ENCODE measurements around the gene PTGFRN. TPM values are rescaled to one million over a fixed set of nuclear protein-coding genes. Genes with fewer than 3 reads are reported as not detected.

Gene PTGFRN
- total and polyA plus RNA-seq, 2 of the 13 experiments (the other 11 are each of a cell fraction or from before 2014, with no cell fraction given): 3.3 to 11.3 TPM

DNA sequence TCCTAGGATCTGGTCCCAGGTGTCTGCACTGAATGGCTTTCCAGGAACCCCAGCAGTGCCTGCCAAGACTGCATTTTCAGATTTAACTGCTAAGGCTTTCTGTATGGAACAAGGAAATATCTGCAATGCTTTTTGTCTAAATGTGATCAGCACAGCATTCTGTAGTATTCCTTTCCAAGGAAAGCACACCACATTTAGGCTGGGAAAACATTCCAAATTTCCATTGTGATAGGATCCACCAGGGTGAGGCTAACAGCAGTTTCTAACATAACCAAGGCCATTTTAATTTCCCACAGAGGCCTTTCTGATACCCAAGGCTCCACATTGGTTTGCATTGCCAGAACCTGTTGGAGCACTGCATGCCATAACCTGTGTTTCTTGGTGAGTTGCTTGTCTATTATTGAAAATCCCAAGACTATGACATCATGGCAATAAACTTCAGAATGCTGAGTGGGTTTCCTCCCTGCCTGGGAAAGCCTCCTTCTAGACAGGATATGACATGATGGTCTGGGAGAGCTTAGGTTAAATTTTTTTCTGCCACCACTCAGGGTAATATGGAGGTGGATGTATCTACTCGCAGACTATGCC, 23.3 kb upstream of the PTGFRN start:
- no peaks in the 10 kb centered on the region for H3K36me3 ChIP-seq (replicated peaks in 1 of 2; ENCODE audit: control insufficient read depth in 1 of 2, insufficient read depth in 2 of 2, low read length in 2 of 2)
- H3K27ac ChIP-seq (ENCODE audit: extremely low read length, insufficient read depth, low read length): no peak overlapping the region
- 50% methylated on average over 1 of the region's 1 CpG for WGBS (ENCODE audit: low lambda C conversion rate)
- H4K20me1 ChIP-seq (ENCODE audit: insufficient read depth, low read length): no peaks in the 10 kb centered on the region
- no peak overlapping the region for H3K9ac ChIP-seq (ENCODE audit: insufficient read depth, low read depth, low read length)
- ChIA-PET CTCF (ENCODE audit: low intra/inter-chr PET ratio, low total read pairs) (no interaction called here), POLR2A (no interaction called here)
- peaks cover 0 to 5% of the 10 kb centered on the region in 2 experiments; a peak in 2 of 5 replicates for H3K27me3 ChIP-seq (ENCODE audit: control insufficient read depth in 1 of 2, insufficient read depth in 2 of 2, low read length in 2 of 2)
- no peaks in the 10 kb centered on the region for H3K4me1 ChIP-seq (ENCODE audit: insufficient read depth, low read length)
- no peak for FAIRE-seq
- TF ChIP-seq ATF7 (IDR thresholded peaks at IDR 0.05): peak; percentile 62; the same call in 1 of the 2 replicates
- TF ChIP-seq ATF7 (CRISPR knock-in tag; IDR thresholded peaks at IDR 0.05): no peak
- TF ChIP-seq SIN3B (IDR thresholded peaks at IDR 0.05; ENCODE audit: low read length): no peak
- intact Hi-C loops (cut with micrococcal nuclease; ENCODE audit: unreplicated experiment): no loop called here
- DNase-seq (ENCODE audit: low spot score): no peak
- H2AFZ ChIP-seq (ENCODE audit: low read length): no peak overlapping the region
- no peaks in the 10 kb centered on the region for H3K9me3 ChIP-seq (ENCODE audit: low read length)
- H3K4me3 ChIP-seq (replicated peaks in 1 of 3; ENCODE audit: insufficient read depth in 1 of 3, low read depth in 2 of 3, low read length in 3 of 3): no peak overlapping the region
- ATAC-seq: no peak
- H3K4me2 ChIP-seq (ENCODE audit: low read depth, low read length): no peak overlapping the region
- no peaks in the 10 kb centered on the region for H3K79me2 ChIP-seq (ENCODE audit: insufficient read depth, low read length)
- in situ Hi-C loops (cut with HindIII; ENCODE audit: extremely low pct_ligation_motif_present, low pct_unique_long_range_greater_than_20kb): no loop called here
- BruUV-seq (replicated peaks): no TSS peak

GRCh38 chr1:116887212-116887611, 22.5 kb upstream of the PTGFRN start:
- no peaks in the 10 kb centered on the region for H3K9me3 ChIP-seq (ENCODE audit: low read length)
- H2AFZ ChIP-seq (ENCODE audit: low read length): no peak overlapping the region
- H3K4me1 ChIP-seq (ENCODE audit: insufficient read depth, low read length): no peaks in the 10 kb centered on the region
- H3K27me3 ChIP-seq (ENCODE audit: control insufficient read depth in 1 of 2, insufficient read depth in 2 of 2, low read length in 2 of 2): no peaks in the 10 kb centered on the region; a peak in 1 of 5 replicates
- H3K4me2 ChIP-seq (ENCODE audit: low read depth, low read length): no peak overlapping the region
- DNase-seq (ENCODE audit: low spot score) (no peak), ATAC-seq (no peak), FAIRE-seq (no peak)
- TF ChIP-seq ZNF563 (CRISPR knock-in tag; IDR thresholded peaks at IDR 0.05) (no peak), ZNF136 (CRISPR knock-in tag; IDR thresholded peaks at IDR 0.05; ENCODE audit: low read depth) (no peak), ZNF766 (CRISPR knock-in tag; IDR thresholded peaks at IDR 0.05; ENCODE audit: borderline replicate concordance) (no peak), MED8 (CRISPR knock-in tag; IDR thresholded peaks at IDR 0.05; ENCODE audit: insufficient replicate concordance) (no peak), BORCS8-MEF2B (CRISPR knock-in tag; IDR thresholded peaks at IDR 0.05) (no peak), ZNF703 (CRISPR knock-in tag; IDR thresholded peaks at IDR 0.05; ENCODE audit: borderline replicate concordance) (no peak), ZNF530 (CRISPR knock-in tag; IDR thresholded peaks at IDR 0.05; ENCODE audit: low read depth) (no peak), EED (CRISPR knock-in tag; IDR thresholded peaks at IDR 0.05) (no peak), BRCA1 (CRISPR knock-in tag; IDR thresholded peaks at IDR 0.05) (no peak), CCDC6 (CRISPR knock-in tag; IDR thresholded peaks at IDR 0.05) (no peak), BCL6 (CRISPR knock-in tag; IDR thresholded peaks at IDR 0.05) (no peak), HOXA9 (CRISPR knock-in tag; IDR thresholded peaks at IDR 0.05; ENCODE audit: borderline replicate concordance) (no peak)
- TF ChIP-seq, protein P1, sequence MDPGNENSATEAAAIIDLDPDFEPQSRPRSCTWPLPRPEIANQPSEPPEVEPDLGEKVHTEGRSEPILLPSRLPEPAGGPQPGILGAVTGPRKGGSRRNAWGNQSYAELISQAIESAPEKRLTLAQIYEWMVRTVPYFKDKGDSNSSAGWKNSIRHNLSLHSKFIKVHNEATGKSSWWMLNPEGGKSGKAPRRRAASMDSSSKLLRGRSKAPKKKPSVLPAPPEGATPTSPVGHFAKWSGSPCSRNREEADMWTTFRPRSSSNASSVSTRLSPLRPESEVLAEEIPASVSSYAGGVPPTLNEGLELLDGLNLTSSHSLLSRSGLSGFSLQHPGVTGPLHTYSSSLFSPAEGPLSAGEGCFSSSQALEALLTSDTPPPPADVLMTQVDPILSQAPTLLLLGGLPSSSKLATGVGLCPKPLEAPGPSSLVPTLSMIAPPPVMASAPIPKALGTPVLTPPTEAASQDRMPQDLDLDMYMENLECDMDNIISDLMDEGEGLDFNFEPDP (CRISPR knock-in tag; conservative IDR thresholded peaks at IDR 0.05): no peak
- TF ChIP-seq, protein P2, sequence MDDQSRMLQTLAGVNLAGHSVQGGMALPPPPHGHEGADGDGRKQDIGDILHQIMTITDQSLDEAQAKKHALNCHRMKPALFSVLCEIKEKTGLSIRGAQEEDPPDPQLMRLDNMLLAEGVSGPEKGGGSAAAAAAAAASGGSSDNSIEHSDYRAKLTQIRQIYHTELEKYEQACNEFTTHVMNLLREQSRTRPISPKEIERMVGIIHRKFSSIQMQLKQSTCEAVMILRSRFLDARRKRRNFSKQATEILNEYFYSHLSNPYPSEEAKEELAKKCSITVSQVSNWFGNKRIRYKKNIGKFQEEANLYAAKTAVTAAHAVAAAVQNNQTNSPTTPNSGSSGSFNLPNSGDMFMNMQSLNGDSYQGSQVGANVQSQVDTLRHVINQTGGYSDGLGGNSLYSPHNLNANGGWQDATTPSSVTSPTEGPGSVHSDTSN (CRISPR knock-in tag; IDR thresholded peaks at IDR 0.05; ENCODE audit: borderline replicate concordance): no peak
- TF ChIP-seq, protein P3, sequence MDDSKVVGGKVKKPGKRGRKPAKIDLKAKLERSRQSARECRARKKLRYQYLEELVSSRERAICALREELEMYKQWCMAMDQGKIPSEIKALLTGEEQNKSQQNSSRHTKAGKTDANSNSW (CRISPR knock-in tag; IDR thresholded peaks at IDR 0.05; ENCODE audit: borderline replicate concordance): no peak
- intact Hi-C loops (cut with micrococcal nuclease; ENCODE audit: unreplicated experiment): no loop called here
- H3K9ac ChIP-seq (ENCODE audit: insufficient read depth, low read depth, low read length): no peak overlapping the region
- CTCF ChIA-PET (ENCODE audit: low intra/inter-chr PET ratio, low total read pairs): no interaction called here
- POLR2A ChIA-PET: no interaction called here
- in situ Hi-C loops (cut with HindIII; ENCODE audit: extremely low pct_ligation_motif_present, low pct_unique_long_range_greater_than_20kb): no loop called here
- no TSS peak for BruUV-seq (replicated peaks)
- H3K36me3 ChIP-seq (replicated peaks in 1 of 2; ENCODE audit: control insufficient read depth in 1 of 2, insufficient read depth in 2 of 2, low read length in 2 of 2): no peaks in the 10 kb centered on the region
- WGBS (ENCODE audit: low lambda C conversion rate): 34% methylated on average over 3 of the region's 3 CpGs
- no peaks in the 10 kb centered on the region for H3K79me2 ChIP-seq (ENCODE audit: insufficient read depth, low read length)
- no peak overlapping the region for H3K4me3 ChIP-seq (replicated peaks in 1 of 3; ENCODE audit: insufficient read depth in 1 of 3, low read depth in 2 of 3, low read length in 3 of 3)
- H3K27ac ChIP-seq (ENCODE audit: extremely low read length, insufficient read depth, low read length): no peak overlapping the region
- no peaks in the 10 kb centered on the region for H4K20me1 ChIP-seq (ENCODE audit: insufficient read depth, low read length)

All from HepG2 (cell line).